ELR (cell line): ENCODE measurements around the gene HOXD8.

Experiments used
- DNase-seq: peaks from one replicate; pipeline ENCODE4 v3.0.0-alpha.2; 2015; ENCODE audit warnings: low read depth

HOXD8 gene

DNA sequence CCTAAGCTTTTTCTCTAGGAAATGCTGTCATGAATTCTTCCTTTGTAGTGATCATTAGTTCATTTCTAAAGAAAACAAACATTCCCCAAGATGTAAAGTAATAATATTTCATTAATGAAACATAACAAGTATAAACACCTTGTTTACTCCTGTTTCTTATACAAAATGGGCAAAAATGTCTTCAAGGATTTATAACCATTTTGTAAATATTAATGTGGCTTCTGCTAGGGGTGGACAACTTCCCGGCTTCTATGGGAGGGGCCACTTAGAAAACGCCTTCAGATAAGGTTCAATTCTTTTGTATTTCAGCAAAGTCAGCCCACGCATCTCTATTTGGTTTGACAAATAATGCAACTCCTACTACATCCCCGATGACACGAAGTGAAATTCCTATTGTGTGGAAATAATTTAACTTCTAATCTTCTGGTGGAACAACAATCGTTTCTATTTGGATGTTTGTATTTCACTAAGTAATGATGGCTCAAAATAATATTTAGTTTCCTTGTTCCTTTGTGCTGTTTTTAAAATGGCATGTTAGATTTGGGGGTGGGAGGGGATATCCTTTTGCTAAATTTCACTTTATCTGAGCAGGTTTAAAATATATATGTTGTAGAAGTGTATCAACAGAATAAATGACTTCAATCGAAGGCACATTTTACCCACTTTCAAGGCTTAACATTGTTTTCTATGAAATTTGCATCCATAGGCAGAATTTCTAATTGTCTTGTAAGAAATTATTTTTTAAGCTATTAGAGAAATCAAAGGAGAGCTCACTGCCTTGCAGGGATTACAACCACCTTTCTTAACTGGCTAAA, 44.3 kb downstream of the HOXD8 start:
- DNase-seq = no peak

DNA sequence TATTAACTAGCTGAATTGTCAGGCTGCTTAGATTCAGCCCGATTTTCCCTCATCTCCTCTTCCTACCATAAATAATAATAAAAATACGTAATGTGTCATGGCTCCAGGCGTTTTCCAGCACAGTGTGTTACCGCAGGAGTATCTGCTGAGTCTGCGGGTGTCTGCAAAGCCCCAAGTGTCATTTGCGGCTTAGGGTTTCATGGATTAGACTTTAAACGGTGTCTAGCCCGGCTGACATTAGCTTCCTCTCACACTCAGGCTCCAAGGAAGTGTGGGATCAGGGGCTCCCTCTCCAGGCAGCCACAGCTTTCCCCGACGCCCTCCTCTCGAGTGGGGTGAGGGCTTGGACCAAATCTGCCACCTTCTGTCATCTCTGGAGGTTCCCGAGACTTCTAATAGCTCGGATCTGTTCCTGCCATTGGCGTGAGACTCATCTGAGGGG, 44.9 kb downstream of the HOXD8 start:
- DNase-seq = no peak

DNA sequence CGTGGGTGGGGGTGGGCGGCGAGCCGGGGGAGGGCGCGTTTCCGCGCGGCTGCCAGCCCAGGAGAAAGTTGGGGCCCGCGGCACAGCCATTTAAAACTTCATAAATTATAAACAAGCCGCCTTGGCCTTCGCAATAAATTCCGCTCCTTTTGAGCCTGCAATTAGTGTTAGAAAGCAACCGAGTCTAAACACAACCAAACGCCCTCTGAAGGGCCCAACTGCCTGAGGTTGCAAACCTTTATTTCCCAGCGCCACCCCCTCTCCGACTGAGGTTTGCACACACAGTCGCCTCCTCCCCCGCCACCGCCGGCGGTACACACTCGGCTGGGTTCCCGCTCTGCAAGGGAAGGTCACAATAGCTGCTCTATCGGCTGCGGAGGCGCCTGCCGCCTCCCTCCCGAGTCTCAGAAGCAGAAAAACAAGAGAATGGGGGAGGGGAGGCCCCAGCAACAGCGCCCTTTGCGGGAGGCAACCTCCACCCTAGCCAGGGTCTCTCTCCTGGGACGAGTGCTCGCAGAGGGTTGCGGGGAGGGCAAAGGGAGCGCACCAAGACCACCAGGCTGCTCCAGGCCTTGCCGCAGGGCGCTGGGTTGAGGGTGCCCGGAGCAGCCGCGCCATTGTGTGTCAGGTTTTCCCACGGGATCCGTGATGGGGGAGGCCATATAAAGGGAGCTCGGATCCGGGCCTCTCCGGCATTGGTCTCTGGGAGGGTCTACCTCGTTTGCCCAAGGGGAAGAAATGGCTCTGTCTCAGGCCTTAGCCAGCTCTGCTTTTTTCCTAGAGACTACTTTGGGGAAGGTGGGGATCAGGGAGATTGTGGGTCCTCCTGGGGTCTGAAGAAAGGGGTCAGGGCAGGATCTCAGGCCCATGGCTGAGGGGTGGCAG, 45.6 kb downstream of the HOXD8 start:
- DNase-seq = no peak

DNA sequence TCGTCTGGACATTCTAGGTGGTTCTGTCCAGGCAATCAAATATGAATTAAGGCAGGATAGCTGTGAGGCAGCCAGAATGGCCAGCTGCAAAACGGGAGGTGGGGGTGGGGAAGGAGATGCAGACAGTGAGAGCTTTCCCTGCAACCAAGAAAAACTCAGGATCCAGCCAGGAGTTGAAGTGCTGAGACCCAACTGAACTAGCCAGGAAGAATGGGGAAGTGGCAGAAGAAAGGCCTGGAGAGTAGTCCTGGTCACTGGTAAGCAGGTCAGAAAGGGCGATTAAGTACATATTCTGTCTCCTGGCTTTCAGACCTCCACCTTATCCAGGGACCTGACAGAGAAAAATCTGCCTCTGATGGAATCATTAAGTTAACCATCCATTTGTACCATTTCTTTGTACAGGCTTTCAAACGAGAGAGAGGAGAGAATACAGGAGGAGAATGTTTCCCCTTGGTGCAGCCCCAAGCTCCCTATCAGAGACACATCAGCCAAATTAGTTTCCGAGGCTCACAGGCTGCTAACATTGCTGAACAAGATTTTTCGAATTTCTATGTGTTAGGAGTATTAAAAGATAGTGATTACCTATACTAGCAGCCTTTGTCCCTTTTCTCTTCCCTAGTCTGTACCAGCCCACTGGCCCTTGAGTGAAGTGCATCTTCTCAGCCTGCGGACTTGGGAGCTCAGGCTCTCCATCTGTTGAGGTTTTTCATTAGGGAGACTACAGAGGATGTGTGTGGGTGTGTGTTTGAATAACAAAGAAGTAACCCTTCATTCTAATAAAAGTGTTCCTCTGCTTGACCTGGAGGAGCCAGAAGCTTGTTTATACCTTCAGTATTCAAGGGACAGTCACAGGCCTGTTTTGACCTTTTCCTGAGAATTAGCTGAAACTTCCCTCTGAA, 46.5 kb downstream of the HOXD8 start:
- no peak for DNase-seq

DNA sequence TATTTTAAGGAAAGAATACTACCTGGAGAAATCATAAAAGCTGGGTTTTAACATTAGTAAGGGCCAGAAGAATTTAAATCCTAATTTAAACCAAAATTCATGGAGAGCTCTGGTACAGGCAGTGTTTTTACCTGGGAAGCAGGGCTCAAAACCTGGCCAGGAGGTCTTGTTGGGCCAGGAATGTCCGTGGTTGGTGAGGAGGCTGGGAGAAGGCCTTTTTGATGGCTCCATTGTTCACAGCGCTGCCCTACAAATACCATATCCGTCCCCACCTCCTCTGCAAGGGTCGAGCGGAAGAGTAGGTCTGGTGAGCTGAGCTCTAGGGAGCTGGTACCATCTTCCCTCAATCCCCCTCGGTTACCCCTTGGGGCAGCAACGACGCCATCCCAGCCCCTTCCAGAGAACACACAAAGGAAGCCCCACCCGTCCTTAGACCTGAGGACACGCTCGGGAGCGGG, 48.1 kb downstream of the HOXD8 start:
- DNase-seq = no peak

DNA sequence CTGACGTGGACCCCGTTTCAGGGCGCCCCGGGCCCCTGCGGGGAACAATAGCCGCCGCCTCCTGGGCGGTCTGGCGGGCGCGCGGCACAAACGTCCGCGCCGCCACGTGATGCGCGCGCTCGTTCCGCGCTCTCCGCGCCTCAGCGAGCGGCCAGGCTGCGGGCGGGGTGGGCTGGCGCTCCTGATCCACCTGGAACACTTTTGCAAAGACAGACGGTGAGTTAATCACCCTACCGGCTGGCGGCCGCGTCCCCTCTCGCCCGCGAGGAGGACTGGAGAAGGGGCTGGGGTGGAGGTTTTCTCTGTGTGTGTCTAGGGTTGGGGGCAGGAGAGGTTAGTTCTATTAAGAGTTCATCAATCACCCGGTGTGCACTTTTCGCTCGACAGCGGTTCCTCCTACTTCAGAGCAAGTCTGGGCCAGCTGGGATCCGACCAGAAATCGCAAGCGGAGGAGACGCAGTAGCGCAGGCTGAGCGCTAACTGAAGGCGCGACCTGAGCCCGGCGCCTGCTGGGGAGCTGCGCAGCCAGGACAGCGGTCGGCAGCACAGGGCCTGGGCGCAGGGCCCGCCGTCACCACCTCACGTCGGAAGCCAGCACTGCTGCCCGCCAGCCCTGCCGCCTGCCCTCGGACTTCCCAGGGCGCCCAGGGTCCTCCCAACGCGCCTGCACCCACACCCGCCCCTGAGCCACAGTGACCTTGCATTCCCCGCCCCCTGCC, 48.7 kb downstream of the HOXD8 start:
- DNase-seq = no peak

DNA sequence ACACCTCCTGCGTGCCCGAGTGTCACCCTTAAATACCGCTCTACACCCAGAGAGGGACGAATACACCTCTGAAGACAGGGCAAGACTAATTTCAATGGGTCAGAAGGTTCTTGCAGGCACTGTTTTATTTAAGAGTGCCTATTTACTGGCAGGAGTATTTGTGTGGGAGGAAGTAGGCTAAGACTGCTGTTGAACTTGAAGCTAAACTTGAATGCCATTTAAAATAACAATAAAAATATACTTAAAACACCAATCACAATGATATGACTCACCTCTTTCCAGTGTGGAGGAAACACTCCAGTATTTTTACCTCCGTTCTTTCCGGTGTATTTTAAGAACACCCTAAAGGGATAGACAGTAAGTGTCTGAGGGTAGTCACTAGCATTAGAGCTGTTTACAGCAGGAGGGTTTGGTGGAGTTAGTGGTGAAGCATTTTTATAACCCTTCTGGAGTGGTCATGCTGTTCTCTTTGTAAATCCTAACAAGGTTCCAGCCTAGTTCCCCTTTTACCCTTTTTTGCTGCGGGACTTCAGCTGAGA, 49.3 kb downstream of the HOXD8 start:
- DNase-seq = no peak

DNA sequence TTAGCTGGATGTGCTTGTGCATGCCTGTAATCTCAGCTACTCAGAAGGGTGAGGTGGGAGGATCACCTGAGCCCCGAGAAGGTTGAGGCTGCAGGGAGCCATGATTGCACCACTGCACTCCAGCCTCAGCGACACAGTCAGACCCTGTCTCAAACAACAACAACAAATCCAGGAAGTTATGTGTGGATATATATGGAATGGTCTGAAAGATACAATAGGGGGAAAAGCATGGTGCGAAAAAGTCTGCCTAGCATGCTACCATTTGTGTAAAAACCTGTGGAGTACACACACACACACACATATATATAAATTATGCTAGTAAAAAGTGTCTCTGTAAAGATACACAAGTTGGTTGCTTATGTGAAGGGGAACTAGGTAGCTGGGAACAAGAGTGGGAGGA, 52.0 kb downstream of the HOXD8 start:
- no peak for DNase-seq
